ENCODE measurements around the gene SLC16A1. TPM values are rescaled to one million over a fixed set of nuclear protein-coding genes. Genes with fewer than 3 reads are reported as not detected.
"Not testable (repeated sequence)": the region's sequence is repeated elsewhere in the genome, so short reads cannot be mapped to it uniquely, and the experiment has no call there.

Gene SLC16A1
- total RNA-seq, 1 donor from 2014 or later: 31.8 TPM

- H3K9me3 ChIP-seq: no peaks in the 10 kb centered on the region
- no peak overlapping the region for H3K4me3 ChIP-seq
- no peaks in the 10 kb centered on the region for H3K27me3 ChIP-seq
- H3K36me3 ChIP-seq: no peaks in the 10 kb centered on the region
- intact Hi-C loops (cut with DNase I): no loop called here
- peaks cover 0 to 3% of the 10 kb centered on the region in 2 donors for H3K4me1 ChIP-seq
- no peak for TF ChIP-seq CTCF (IDR thresholded peaks at IDR 0.05)
- no peak overlapping the region for H3K27ac ChIP-seq
- no peak for DNase-seq (ENCODE audit: low spot score in 2 of 2)
Observed at GRCh38 chr1:112988367-112988766, 32.4 kb upstream of the SLC16A1 start.

- H3K36me3 ChIP-seq: no peaks in the 10 kb centered on the region
- peaks cover 0 to 3% of the 10 kb centered on the region in 2 donors for H3K4me1 ChIP-seq
- no peak overlapping the region for H3K27ac ChIP-seq
- no peaks in the 10 kb centered on the region for H3K9me3 ChIP-seq
- H3K27me3 ChIP-seq: no peaks in the 10 kb centered on the region
- TF ChIP-seq CTCF (IDR thresholded peaks at IDR 0.05): no peak
- no peak overlapping the region for H3K4me3 ChIP-seq
- intact Hi-C loops (cut with DNase I): no loop called here
- DNase-seq (ENCODE audit: low spot score in 2 of 2): no peak
Observed at GRCh38 chr1:112985123-112985522, 29.1 kb upstream of the SLC16A1 start.

DNA sequence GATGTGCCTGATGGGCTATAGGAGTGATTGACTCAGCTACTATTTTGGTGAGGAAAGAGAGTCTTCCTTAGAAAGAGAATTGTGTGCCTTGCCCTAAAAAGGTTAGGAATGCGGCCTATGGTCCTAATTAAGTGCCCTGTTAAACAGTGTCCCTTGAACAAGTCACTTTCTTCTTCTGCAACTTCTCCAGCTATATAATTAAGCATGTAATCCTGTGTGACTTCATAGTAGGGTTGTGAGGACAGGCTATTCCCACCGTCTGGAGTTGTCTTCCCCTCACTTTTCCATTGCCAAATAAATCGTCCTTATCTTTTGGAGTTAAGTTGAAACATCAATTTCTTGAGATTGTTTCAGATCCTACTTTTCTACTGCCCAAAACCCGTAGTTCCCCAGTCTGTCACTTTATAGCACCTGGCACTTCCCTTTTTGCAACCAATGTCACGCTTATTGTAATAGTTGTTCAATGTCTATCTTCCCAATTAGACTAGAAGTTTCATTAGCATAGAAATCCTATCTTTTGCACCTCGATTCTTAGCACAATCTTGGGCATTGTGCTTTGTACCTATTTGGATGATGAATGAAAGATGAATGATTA, 27.6 kb upstream of the SLC16A1 start:
- H3K4me1 ChIP-seq: peaks cover 0 to 3% of the 10 kb centered on the region in 2 donors
- H3K36me3 ChIP-seq: no peaks in the 10 kb centered on the region
- intact Hi-C loops (cut with DNase I): no loop called here
- H3K27me3 ChIP-seq: no peaks in the 10 kb centered on the region
- no peak for TF ChIP-seq CTCF (IDR thresholded peaks at IDR 0.05)
- H3K4me3 ChIP-seq: no peak overlapping the region
- DNase-seq (ENCODE audit: low spot score in 2 of 2): no peak
- H3K27ac ChIP-seq: no peak overlapping the region
- no peaks in the 10 kb centered on the region for H3K9me3 ChIP-seq

DNA sequence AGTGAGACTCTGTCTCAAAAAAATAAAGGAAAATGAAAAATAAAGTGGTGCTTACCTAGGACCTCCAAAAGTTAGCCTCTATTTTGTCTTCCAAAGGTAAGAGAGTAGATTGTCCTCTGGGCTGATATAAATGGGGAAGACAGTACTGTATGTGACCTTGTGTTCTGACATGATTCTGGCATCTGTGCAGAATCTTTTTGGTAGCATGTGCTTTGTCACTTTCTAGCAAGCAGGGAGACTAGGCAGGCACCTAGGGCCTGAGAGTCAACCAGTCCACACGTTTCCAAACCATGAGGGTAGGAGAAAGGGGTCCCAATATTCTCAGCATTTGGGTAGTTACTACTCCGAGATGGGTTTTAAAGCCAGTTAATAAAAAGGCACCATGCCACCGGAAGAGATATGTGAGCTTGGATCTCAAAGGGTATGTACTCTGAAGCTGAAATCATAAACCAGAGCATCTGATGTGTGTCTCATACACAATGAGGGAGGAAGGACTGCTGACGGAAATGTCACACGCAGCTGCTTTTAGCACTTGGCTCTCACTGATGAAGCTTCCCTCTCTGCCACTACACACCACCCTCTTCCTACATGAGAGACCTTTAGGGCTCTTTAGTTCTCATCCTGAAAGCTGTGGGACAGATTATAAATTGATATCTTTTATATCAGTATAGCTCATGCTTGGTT, 27.0 kb upstream of the SLC16A1 start:
- H3K9me3 ChIP-seq: no peaks in the 10 kb centered on the region
- intact Hi-C loops (cut with DNase I): no loop called here
- no peaks in the 10 kb centered on the region for H3K27me3 ChIP-seq
- no peaks in the 10 kb centered on the region for H3K36me3 ChIP-seq
- no peak overlapping the region for H3K27ac ChIP-seq
- no peak for TF ChIP-seq CTCF (IDR thresholded peaks at IDR 0.05)
- peaks cover 0 to 3% of the 10 kb centered on the region in 2 donors for H3K4me1 ChIP-seq
- DNase-seq (ENCODE audit: low spot score in 2 of 2): no peak
- H3K4me3 ChIP-seq: no peak overlapping the region

GRCh38 chr1:112982328-112982727, 26.3 kb upstream of the SLC16A1 start:
- no peak for TF ChIP-seq CTCF (IDR thresholded peaks at IDR 0.05)
- H3K27ac ChIP-seq: no peak overlapping the region
- intact Hi-C loops (cut with DNase I): no loop called here
- no peak overlapping the region for H3K4me3 ChIP-seq
- H3K27me3 ChIP-seq: no peaks in the 10 kb centered on the region
- peaks cover 0 to 3% of the 10 kb centered on the region in 2 donors for H3K4me1 ChIP-seq
- no peaks in the 10 kb centered on the region for H3K36me3 ChIP-seq
- H3K9me3 ChIP-seq: no peaks in the 10 kb centered on the region
- no peak for DNase-seq (ENCODE audit: low spot score in 2 of 2)

DNA sequence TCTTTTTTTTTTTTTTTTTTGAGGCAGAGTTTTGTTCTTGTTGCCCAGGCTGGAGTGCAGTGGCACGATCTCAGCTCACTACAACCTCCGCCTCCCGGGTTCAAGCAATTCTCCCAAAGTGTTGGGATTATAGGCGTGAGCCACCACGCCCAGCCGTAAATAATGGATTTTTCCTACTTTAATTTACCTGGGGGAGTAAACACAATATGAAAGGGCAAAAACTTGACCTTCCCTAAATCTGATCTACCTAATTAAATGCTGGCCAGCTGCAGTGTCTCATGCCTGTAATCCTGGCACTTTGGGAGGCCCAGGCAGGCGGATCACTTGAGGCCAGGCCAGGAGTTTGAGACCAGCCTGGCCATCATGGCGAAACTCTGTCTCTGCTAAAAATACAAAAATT, 25.8 kb upstream of the SLC16A1 start:
- H3K4me3 ChIP-seq; H3K27me3 ChIP-seq; H3K36me3 ChIP-seq; DNase-seq (ENCODE audit: low spot score in 2 of 2); H3K9me3 ChIP-seq; H3K4me1 ChIP-seq; intact Hi-C loops (cut with DNase I); H3K27ac ChIP-seq: not testable (repeated sequence)
